B cell (primary cell): ENCODE measurements around the gene USP50. TPM values are rescaled to one million over a fixed set of nuclear protein-coding genes. Genes with fewer than 3 reads are reported as not detected.

Source experiments
- ATAC-seq: fragments of 200-7000 bp; cut with Tn5 transposase; one replicate; pipeline ENCODE4 v1.10.0; 2021; ENCODE audit warnings: low read depth, mild to moderate bottlenecking, moderate number of reproducible peaks, moderate library complexity
- CTCF ChIA-PET: fragments of 350-600 bp; sonication (Branson Sonifier 250); formaldehyde crosslinking; loops from one replicate; lab custom pipeline; 2021; ENCODE audit warnings: antibody characterized with exemption, inconsistent platforms; lab: Charles Lee
- POLR2A ChIA-PET: fragments of 350-600 bp; sonication (Branson Sonifier 250); formaldehyde crosslinking; loops from one replicate; lab custom pipeline; 2021; ENCODE audit warnings: antibody characterized with exemption; lab: Charles Lee
- DNase-seq: peaks from one replicate; pipeline ENCODE4 v3.0.0; 2013
- H2AFZ ChIP-seq: 2 replicates; pipeline ENCODE4 v1.6.1; 2012; ENCODE audit warnings: mild to moderate bottlenecking, low read depth, low read length; ENCODE audit not compliant: insufficient read depth, poor library complexity, severe bottlenecking
- H3K27ac ChIP-seq, 2 donors: 1 replicate in 1 of 2; 2 replicates in 1 of 2; pipeline ENCODE4 v1.5.1; 2012 to 2013; ENCODE audit warnings: low read length in 2 of 2, mild to moderate bottlenecking in 2 of 2, moderate library complexity in 1 of 2
- H3K27me3 ChIP-seq, 4 experiments: fragments of 200-600 bp in 1 of 4; sonication (generic) in 1 of 4; replicated peaks in 1 of 4; 1 replicate in 2 of 4; 2 replicates in 2 of 4; pipeline versions ENCODE4 v1.6.1 to v1.7.0; 2013 to 2016; ENCODE audit warnings: low read length in 3 of 4, mild to moderate bottlenecking in 2 of 4, mixed read lengths in 1 of 4, moderate library complexity in 1 of 4; ENCODE audit not compliant: insufficient read depth in 4 of 4, control insufficient read depth in 3 of 4; ENCODE audit errors: control extremely low read depth in 1 of 4
- H3K36me3 ChIP-seq, 2 experiments: replicated peaks in 1 of 2; 1 replicate in 1 of 2; 2 replicates in 1 of 2; pipeline versions ENCODE4 v1.6.1 to v1.7.1; 2013; ENCODE audit warnings: low read length in 1 of 2; ENCODE audit not compliant: insufficient read depth in 2 of 2, control insufficient read depth in 1 of 2; ENCODE audit errors: control extremely low read depth in 1 of 2, extremely low read depth in 1 of 2
- H3K4me1 ChIP-seq, 2 donors: fragments of 200-600 bp in 1 of 2; sonication (generic) in 1 of 2; 1 replicate in 1 of 2; 2 replicates in 1 of 2; pipeline versions ENCODE4 v1.5.1 to v1.6.1; 2013 to 2017; ENCODE audit warnings: low read length in 2 of 2; ENCODE audit not compliant: control insufficient read depth in 2 of 2, insufficient read depth in 2 of 2
- H3K4me2 ChIP-seq: replicated peaks from 2 replicates; pipeline ENCODE3; 2012; ENCODE audit warnings: mild to moderate bottlenecking, low read depth, low read length; ENCODE audit not compliant: poor library complexity, severe bottlenecking
- H3K4me3 ChIP-seq, 5 experiments: fragments of 200-600 bp in 1 of 5; sonication (generic) in 1 of 5; 1 replicate in 3 of 5; 2 replicates in 2 of 5; pipeline versions ENCODE4 v1.5.1 to v1.7.0; 2011 to 2016; ENCODE audit warnings: low read length in 4 of 5, mild to moderate bottlenecking in 4 of 5, low read depth in 2 of 5, control low read depth in 1 of 5, moderate library complexity in 1 of 5; ENCODE audit not compliant: insufficient read depth in 1 of 5; ENCODE audit errors: control extremely low read depth in 1 of 5, extremely low read depth in 1 of 5
- H3K79me2 ChIP-seq: fragments of 200-600 bp; sonication (generic); one replicate; pipeline ENCODE4 v1.6.0; 2016; ENCODE audit warnings: low read length; ENCODE audit not compliant: control insufficient read depth, insufficient read depth
- H3K9ac ChIP-seq: fragments of 200-600 bp; sonication (generic); 2 replicates; pipeline ENCODE4 v1.6.1; 2017; ENCODE audit warnings: mild to moderate bottlenecking, low read length, moderate library complexity
- H3K9me3 ChIP-seq, 3 donors: one replicate each; pipeline versions ENCODE4 v1.6.1 to v1.7.1; 2013; ENCODE audit warnings: low read length in 2 of 3; ENCODE audit not compliant: control insufficient read depth in 2 of 3, insufficient read depth in 1 of 3; ENCODE audit errors: control extremely low read depth in 1 of 3
- H4K20me1 ChIP-seq: 2 replicates; pipeline ENCODE4 v1.6.0; 2012; ENCODE audit warnings: mild to moderate bottlenecking, low read length; ENCODE audit not compliant: insufficient read depth, control insufficient read depth, poor library complexity, severe bottlenecking
- H3K27ac Mint-ChIP-seq: one replicate; pipeline ENCODE4 v1.8.0; 2021; ENCODE audit warnings: mixed read lengths
- H3K27me3 Mint-ChIP-seq: one replicate; pipeline ENCODE4 v1.8.0; 2021; ENCODE audit warnings: mixed read lengths
- H3K4me1 Mint-ChIP-seq: one replicate; pipeline ENCODE4 v1.8.0; 2021; ENCODE audit warnings: mixed read lengths
- H3K4me3 Mint-ChIP-seq: one replicate; pipeline ENCODE4 v1.8.0; 2021; ENCODE audit warnings: mixed read lengths
- H3K9me3 Mint-ChIP-seq: one replicate; pipeline ENCODE4 v1.8.0; 2022; ENCODE audit warnings: mixed read lengths; ENCODE audit not compliant: insufficient read depth
- EZH2 ChIP-seq: IDR thresholded peaks from 2 replicates; pipeline ENCODE4 v1.6.1; 2012; ENCODE audit warnings: borderline replicate concordance, low read depth, mild to moderate bottlenecking, moderate library complexity, low read length; ENCODE audit not compliant: insufficient read depth, poor library complexity, severe bottlenecking
- WGBS: methylation state at CpG from one replicate; pipeline ENCODE4 v1.1.5; 2013; ENCODE audit warnings: missing lambda C conversion rate; ENCODE audit not compliant: insufficient coverage; 5-methylcytosine and 5-hydroxymethylcytosine counted together
- intact Hi-C: fragments of 100-400 bp; cut with micrococcal nuclease; formaldehyde crosslinking; loops from one replicate; pipeline ENCODE4 v1.10.0; 2022
- polyA plus RNA-seq: library from polyadenylated mRNA; depleted of rRNA; stranded (reverse); fragments of >200 nt; gene quantifications from 2 replicates; pipeline ENCODE4 v1.2.3, GENCODE V29; 2012
- total RNA-seq, 2 donors: library from RNA; stranded (reverse); fragments of 120-200 nt in 1 of 2; gene quantifications; 1 replicate in 1 of 2; 2 replicates in 1 of 2; pipeline versions ENCODE4 v1.2.3 to v1.2.4, GENCODE V29; 2013 to 2022
- TF ChIP-seq, protein P1 (sequence below): fragments of 200-600 bp; IDR thresholded peaks from one replicate; pipeline ENCODE4 v1.8.0; 2022; ENCODE audit warnings: antibody characterized with exemption, mild to moderate bottlenecking

The USP50 gene
- total and polyA plus RNA-seq, 2 donors (not counting 1 experiment from before 2014, with no cell fraction given): 0.34 TPM; not detected in 1

DNA sequence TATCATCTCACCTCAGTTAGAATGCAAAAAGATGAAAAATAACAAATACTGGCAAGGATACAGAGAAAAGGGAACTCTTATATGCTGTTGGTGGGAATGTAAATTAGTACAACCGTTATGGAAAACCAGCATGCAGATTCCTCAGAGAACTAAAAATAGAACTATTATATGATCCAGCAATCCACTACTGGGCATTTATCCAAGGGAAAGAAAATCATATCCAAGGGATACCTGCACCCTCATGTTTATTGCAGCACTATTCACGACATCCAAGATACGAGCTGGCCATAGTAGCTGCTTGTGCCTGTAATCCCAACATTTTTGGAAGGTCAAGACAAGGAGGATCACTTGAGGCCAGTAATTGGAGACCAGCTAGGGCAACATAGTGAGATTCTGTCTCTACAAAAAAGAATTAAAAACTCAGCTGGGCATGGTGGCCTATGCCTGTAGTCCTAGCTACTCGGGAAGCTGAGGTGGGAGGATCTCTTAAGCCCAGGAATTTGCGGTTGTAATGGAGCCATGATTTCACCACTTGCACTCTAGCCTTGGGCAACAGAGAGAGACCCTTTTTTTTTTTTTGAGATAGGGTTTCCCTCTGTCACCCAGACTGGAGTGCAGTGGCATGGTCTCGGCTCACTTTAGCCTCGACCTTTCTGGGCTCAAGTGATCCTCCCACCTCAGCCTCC, 26.6 kb downstream of the USP50 start:
- Histone ChIP-seq H3K27ac (no peak overlapping the region), H3K9me3 (peaks cover 0 to 16% (median 3%) of the 10 kb centered on the region in 3 donors), H3K79me2 (no peaks in the 10 kb centered on the region), H3K36me3 (no peaks in the 10 kb centered on the region), H4K20me1 (no peaks in the 10 kb centered on the region), H3K27me3 (no peaks in the 10 kb centered on the region), H3K4me3 (no peak overlapping the region), H3K9ac (no peak overlapping the region), H3K4me2 (no peak overlapping the region), H2AFZ (no peak overlapping the region), H3K4me1 (no peaks in the 10 kb centered on the region)
- ChIA-PET CTCF (no interaction called here), POLR2A (no interaction called here)
- no peak for TF ChIP-seq EZH2
- TF ChIP-seq, protein P1, sequence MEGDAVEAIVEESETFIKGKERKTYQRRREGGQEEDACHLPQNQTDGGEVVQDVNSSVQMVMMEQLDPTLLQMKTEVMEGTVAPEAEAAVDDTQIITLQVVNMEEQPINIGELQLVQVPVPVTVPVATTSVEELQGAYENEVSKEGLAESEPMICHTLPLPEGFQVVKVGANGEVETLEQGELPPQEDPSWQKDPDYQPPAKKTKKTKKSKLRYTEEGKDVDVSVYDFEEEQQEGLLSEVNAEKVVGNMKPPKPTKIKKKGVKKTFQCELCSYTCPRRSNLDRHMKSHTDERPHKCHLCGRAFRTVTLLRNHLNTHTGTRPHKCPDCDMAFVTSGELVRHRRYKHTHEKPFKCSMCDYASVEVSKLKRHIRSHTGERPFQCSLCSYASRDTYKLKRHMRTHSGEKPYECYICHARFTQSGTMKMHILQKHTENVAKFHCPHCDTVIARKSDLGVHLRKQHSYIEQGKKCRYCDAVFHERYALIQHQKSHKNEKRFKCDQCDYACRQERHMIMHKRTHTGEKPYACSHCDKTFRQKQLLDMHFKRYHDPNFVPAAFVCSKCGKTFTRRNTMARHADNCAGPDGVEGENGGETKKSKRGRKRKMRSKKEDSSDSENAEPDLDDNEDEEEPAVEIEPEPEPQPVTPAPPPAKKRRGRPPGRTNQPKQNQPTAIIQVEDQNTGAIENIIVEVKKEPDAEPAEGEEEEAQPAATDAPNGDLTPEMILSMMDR: no peak
- DNase-seq (no peak), ATAC-seq (no peak)
- no peaks in the 10 kb centered on the region for H3K4me1 Mint-ChIP-seq
- WGBS: 97% methylated on average over 5 of the region's 7 CpGs
- intact Hi-C loops: no loop called here
- peaks cover 5% of the 10 kb centered on the region for H3K9me3 Mint-ChIP-seq
- H3K4me3 Mint-ChIP-seq: no peak overlapping the region
- H3K27me3 Mint-ChIP-seq: no peaks in the 10 kb centered on the region
- H3K27ac Mint-ChIP-seq: no peak overlapping the region

DNA sequence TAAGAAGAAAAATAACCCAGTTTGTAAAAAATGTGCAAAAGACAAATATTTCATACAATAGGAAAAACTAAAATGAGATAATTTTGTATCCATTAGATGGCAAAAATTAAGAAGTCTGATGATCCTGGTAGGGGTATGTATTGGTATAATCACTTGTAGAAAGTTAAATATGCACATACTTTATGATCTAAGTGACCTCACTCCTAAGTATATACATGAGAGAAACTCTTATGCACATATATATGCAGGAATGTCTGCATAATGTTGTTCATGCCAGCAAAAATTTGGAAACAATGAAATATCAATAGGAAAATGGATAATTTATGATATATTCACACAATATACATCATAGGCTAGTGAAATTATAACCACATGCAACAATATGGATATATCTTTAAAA, 33.5 kb downstream of the USP50 start:
- H2AFZ ChIP-seq: no peak overlapping the region
- no peak overlapping the region for H3K4me3 ChIP-seq
- H3K27ac Mint-ChIP-seq: no peak overlapping the region
- H3K4me3 Mint-ChIP-seq: no peak overlapping the region
- intact Hi-C loops: no loop called here
- peaks cover 0 to 6% (median 3%) of the 10 kb centered on the region in 3 donors for H3K9me3 ChIP-seq
- H3K27ac ChIP-seq: no peak overlapping the region
- DNase-seq (no peak), ATAC-seq (no peak)
- no peaks in the 10 kb centered on the region for H4K20me1 ChIP-seq
- no peak overlapping the region for H3K9ac ChIP-seq
- no peaks in the 10 kb centered on the region for H3K36me3 ChIP-seq
- H3K4me2 ChIP-seq: no peak overlapping the region
- TF ChIP-seq, protein P1: no peak
- no peak for TF ChIP-seq EZH2
- H3K27me3 Mint-ChIP-seq: no peaks in the 10 kb centered on the region
- no peaks in the 10 kb centered on the region for H3K79me2 ChIP-seq
- ChIA-PET POLR2A (no interaction called here), CTCF (no interaction called here)
- no peaks in the 10 kb centered on the region for H3K4me1 Mint-ChIP-seq
- no peaks in the 10 kb centered on the region for H3K27me3 ChIP-seq
- H3K9me3 Mint-ChIP-seq: peaks cover 3% of the 10 kb centered on the region
- no peaks in the 10 kb centered on the region for H3K4me1 ChIP-seq
